ENCODE data around the gene NSD2.

The NSD2 gene

DNA sequence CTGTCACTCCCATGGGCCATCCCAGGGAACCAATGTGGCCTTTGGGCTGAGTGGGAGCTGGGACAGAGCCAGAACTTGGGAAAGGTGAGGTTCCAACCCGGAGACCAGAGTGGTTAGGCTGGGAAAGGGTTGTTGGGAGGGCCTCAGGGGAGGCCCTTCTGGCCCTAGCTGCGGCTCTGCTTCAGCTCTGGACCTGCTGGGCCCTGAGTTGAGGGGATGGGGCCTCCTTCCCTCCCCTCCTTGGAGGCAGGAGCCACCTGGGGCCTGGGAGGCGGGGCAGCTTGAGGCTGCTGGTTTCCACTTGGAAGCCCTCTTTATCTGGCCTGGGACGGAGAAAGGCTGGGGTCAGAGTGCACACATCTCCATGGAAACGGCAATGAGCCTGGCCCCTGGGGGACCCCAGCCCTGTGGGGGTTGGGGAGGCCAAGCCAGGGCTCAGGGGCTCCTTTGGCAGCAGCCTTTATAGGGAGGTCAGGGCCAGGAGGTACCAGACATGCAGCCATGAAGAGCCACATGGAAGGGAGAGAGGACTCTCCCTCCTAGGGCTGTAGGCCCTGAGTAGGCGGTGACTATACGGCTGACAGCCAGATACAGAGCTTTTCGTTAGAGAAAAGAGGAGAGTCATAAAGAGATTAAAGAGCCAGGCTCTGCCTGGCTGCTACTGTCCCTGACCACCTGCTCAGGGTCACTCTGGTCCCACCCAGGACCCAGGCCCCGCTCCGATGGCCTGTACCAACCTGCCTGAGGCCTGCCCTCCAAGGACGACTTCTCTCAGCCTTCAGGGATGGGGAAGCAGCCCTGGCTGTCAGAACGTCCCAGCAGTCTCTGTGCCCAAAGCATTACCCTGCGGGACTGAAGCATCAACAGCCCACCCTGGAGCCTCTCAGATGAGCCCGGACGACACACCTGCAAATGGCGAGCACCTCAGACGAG, 6.9 kb upstream of the NSD2 start:
- DNase-seq = no peak

GRCh38 chr4:1866189-1866661, 5.0 kb upstream of the NSD2 start:
- no peak for DNase-seq

GRCh38 chr4:1868293-1868692, 2.9 kb upstream of the NSD2 start:
- no peak for DNase-seq

- no peak for DNase-seq
Measured at GRCh38 chr4:1868912-1869311, 2.3 kb upstream of the NSD2 start.

- no peak for DNase-seq
Measured at GRCh38 chr4:1869530-1870327, 1.5 kb upstream of the NSD2 start.

GRCh38 chr4:1870328-1870577, 940 bp upstream of the NSD2 start:
- DNase-seq = peak; percentile 85

GRCh38 chr4:1871471-1872021, 353 bp downstream of the NSD2 start:
- no peak for DNase-seq

DNA sequence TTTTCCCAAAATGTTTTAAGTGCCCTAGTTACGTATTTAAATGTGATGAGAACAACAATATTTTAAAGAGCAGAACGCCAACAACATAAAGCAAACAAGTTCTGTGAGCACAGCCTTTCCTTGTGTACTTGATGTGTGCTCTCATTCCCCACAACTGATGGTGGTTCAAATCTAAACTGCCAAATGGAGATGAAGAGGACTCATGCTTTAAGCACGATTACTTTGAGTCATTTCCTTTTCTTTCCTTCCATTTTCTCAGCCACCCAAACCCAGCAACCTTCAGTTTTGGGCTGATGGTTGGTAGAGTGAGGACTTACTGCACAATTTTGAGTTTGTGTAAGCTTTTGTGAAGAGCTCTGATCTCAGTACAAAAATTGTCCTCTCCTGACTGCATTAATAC, 1.7 kb downstream of the NSD2 start:
- peak in 1 of 2 donors; percentile 21 for DNase-seq

DNA sequence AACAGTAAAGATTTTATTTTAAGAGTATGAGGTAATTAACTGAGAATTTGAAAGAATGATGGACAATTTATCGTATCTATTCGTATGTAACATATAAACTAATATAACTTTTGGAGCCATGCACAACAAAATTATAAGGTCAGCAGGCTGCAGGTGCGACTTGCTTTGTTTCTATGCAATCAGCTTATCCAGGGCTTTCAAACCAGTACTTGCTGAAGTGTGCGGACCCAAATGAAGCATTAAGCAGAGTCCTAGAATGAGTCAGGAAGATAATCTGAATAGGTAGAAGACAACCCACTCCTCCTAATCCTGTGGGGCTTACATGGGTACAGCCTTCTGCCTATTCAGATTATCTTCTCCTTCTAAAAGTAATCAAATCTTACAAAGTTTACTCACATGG, 2.1 kb downstream of the NSD2 start:
- no peak for DNase-seq

DNA sequence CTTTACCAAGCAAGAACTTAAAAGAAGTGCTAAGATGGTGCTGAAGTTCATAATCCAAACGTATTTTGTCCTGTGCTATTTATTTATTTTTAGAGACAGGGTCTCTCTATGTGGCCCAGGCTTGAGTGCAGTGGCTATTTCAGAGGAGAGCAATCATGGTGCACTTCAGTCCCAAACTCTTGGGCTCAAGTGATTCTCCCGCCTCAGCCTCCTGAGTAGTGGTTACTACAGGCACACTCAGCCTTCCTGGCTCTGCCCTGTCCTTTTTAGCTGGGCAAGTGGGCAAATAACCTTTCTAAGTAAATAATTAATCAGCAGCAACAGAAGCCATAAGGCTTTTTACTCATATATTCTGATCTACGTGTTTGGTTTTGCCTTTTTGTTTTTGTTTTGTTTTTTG, 2.6 kb downstream of the NSD2 start:
- DNase-seq = no peak

DNA sequence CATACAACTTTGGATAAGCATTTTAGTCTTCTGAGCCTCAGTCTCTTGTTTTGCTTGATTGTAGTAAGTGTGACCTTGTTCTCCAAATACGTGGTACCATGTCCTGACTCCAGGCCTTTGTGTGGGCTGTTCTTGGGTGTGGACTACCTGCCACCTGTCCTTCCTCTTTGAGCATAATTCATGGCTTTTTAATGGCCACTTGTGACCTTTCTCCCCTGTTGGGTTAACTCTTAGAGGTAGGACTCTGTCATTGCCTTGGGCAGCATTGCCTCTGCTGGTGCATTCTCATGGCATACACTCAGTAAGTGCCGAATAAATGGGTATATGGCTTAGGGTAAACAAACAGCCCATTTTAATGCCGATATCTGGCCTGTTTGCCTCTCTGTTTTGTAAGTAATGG, 3.0 kb downstream of the NSD2 start:
- no peak for DNase-seq

DNA sequence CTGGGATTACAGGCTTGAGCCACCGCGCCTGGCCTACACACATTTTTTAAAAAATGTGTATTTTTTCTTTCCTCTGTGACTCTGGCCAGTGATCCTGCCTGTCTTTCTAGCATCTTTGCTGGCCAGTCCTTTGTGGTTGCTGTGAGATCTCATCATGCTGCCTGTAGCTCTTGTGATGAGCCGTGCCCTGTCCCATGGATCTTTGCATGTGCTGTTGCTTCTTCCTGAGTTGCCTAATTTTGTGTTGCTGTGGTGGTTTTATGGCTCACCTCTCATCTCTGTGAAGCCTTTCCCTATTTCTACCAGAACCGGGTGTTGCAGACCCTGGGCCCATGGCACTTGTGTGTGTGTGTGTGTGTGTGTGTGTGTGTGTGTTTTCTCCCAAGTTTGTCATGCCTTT, 8.3 kb downstream of the NSD2 start:
- no peak for DNase-seq

- DNase-seq = no peak
Measured at GRCh38 chr4:1880332-1880731, 9.1 kb downstream of the NSD2 start.

DNA sequence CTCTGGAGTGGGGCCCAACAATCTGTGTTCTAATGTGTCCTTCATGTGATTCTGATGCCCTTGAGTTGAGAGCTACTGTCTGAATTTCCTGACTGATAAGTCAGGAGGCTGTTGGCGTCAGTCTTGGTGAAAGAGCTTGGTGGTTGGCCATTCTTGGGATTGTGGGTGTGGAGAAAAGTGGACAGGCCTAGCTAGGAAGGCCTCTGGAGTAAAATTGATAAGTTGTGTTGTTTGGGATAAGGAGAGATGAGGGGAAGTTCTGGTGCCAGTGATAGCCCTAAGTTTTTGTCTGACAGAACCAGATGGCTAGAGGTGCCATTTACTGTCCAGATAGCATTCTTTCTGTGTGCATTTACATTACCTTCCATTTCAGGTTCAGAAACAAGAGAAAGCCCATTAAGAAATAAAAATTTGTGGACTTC, 11.7 kb downstream of the NSD2 start:
- no peak for DNase-seq

DNA sequence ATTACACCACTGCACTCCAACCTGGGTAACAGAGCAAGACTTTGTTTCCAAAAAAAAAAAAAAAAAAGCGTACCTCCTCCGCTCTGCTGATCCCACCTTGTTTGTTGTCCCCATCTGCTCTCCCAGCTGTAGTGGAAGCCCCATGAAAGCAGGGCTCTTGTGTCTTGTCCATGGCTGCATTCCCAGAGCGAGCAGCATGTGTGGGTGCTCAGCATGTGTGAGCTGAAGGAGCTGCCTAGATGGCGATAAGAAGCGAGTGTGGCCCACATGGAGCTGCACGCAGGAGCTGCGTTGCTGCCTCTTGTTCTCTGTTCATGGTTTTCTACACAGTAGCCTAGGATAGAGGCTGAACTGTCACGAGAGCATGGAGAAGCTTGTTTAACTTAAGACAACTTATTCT, 12.4 kb downstream of the NSD2 start:
- DNase-seq = no peak

DNA sequence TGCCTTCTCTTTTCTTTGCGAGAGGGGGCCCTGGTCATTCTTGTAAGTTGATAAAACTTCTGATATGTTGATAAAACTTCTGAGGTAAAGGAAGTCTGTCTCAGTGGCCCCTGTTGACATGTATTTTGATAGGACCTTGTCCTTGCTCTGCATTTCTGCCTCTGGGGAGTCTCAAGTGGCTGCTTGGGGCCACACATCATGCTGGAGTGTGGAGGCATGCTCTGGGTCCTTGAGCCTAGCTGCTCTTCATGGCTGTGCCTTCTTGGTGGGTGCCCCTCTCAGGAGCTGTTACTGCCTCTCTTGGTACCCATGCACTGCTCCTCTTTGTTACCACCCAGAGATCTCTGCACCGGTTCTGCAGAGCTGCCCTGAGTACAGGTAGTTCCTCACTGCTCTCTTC, 14.2 kb downstream of the NSD2 start:
- no peak for DNase-seq

DNA sequence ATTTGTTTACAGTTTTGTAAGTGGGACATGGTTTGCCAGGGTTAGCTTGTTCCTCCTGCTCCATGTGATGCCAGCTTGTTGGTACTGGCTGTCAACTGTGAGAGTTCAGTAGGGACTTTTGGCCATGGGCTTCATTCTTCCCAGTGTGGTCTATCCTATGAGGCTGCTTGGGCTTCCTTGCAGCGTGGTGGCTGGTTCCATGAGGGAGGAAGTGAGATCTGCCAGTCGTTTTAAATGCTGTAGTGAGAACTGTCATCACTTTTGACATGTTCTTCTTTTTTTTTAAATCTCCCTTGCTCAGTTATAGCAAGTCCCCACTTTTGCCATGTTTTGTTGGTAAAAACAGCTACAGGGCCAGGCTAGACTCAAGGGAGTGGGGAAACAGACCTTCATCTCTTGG, 15.9 kb downstream of the NSD2 start:
- no peak for DNase-seq

- DNase-seq = no peak
Measured at GRCh38 chr4:1890979-1891570, 19.9 kb downstream of the NSD2 start.

- DNase-seq = no peak
Measured at GRCh38 chr4:1895971-1896657, 24.9 kb downstream of the NSD2 start.

GRCh38 chr4:1896658-1896991, 25.4 kb downstream of the NSD2 start:
- no peak for DNase-seq

- no peak for DNase-seq
Measured at GRCh38 chr4:1898007-1898406, 26.8 kb downstream of the NSD2 start.

DNA sequence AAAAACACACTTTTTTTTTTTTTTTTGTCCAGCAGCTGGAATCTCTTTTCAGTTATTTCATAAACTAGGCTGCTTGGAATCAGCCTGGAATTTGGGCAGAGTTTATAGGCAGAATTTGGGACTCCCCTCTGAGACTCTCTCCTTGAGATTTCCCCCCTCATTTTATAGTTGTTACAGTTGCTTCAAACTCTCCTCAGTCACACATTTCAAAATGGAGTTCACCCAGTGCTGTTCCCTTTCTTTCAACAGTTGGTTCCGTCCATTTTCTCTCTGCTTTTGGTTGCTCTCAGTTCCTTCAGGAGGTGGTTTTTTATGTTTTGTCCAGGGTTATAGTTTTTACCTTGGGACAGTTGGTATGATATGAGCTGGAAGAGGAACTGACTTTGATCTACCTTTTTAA, 27.5 kb downstream of the NSD2 start:
- no peak for DNase-seq
